ENCODE data around the gene PMEPA1.
A peak's percentile ranks its signal among the peaks of the same experiment; 100 is the strongest.

PMEPA1 gene

DNA sequence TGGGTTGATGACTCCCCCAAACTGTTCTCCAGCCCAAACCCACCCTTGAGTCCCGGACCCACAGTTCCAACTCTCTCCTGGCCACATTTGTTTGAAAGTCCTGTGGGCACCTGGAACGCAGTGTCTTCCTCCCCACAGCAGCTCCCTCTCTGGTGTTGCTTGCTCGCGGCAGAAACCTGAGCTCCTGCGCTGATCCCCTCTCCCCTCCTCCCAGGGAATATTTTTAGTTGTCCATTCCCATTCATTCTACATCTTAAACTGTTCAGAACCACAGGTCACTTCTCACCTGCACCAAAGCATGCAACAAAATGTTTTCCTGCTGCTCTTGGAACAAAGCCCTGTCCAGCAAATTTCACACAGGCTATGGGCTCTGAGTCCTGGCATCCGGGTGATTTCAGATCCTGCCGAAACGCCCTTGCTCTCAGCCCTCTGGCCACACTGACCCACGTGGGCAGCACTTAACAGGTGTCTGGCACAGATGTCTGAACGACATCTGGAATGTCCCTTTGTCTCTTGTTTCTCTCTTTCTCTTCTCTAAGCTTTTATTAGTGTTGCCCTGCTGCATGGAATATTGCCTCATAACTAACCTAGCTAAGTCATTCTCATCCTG, 27.0 kb upstream of the PMEPA1 start:
- no peak for DNase-seq (ENCODE audit: low read depth)

DNA sequence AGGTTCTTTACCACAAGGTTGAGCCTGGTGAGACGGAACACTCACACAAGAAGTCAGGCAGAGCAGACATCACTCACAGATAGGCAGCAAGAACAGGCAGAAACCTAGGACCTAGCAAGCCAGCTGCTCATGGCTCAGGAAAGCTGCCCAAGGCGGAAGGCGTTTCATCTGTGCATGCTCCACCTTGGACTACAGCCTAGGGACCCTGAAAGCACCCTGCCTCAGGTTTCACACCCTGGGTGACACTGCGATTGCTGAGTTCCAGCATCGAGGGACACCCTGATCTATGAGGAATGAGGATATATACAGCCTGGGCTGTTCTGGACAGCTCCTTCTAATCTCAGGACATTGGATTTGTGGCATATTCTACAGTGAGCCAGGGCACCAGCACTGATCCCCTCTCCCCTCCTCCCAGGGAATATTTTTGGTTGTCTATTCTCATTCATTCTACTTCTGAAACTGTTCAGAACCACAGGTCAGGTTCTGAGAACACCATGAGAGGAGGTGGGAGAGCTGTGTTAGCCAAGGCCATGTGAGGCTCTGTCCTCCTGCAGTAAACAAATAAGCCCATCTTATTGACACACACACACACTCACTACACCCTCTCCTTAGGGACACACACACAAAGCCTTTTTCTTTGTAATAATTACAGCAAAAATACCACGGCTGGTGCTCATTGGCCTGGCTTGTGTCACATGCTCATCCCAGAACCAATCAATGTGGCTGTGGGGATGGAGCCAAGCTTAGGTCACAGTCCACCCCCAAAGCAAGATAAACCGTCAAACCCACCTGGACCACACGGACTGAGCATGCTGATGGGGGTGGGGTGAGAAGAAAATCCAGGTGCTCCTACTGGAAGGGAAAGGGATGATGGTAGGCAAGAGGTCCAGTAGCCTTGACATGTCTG, 26.3 kb upstream of the PMEPA1 start:
- no peak for DNase-seq (ENCODE audit: low read depth)

DNA sequence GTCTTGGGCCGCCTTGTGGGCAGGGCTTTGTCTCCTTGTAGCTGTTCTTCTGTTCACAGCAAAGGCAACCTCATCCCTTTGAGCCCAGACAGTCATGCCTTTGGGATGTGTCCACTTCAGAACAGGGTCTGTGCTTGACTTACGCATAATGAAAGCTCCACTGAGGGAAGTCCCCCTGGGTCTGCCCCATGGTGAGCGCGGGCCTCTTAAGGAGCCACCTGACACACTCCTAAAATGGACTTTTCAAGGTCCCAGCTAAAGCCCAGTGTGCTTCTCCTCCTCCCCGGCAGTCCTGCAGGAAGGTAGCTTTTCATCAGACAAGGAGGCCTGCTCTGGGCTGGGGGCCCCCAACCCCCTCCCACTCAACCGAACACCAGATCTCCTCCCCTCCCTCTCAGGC, 24.9 kb upstream of the PMEPA1 start:
- DNase-seq (ENCODE audit: low read depth), result no peak

DNA sequence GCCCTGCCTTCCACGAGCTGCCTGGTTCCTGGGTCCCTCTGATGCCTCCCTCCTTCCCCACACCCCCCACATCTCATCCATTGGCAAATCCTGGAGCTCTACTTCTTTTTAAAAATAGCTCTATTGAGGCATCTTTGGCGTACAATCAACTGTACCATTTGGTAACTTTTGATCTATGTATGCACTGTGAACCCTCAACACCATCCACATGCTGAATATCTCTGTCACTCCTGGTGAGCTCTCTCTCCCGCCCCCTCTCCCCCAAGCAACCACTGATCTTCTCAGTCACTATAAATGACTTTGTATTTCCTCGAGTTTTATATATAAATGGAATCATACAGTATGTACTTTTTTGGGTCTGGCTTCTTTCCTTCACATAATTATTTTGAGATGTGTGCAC, 22.4 kb upstream of the PMEPA1 start:
- no peak for DNase-seq (ENCODE audit: low read depth)

DNA sequence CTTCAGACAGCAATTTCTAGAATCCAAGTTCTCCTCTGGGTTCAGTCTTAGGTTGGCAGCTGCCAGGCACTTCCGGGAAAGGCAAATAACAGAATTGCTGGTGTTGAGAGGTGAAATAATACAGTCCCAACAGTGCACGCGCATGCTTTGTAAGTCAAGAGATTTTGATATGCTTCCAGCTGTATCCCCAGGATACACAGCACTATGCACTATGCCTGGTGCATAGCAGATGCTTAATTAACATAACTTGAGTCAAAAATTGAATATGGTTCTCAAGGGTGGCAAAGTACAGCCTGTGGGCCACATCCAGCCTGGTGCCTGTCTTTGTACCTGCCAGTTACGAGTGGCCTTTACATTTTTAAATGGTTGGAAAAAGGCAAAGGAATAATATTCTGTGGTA, 18.9 kb upstream of the PMEPA1 start:
- no peak for DNase-seq (ENCODE audit: low read depth)

DNA sequence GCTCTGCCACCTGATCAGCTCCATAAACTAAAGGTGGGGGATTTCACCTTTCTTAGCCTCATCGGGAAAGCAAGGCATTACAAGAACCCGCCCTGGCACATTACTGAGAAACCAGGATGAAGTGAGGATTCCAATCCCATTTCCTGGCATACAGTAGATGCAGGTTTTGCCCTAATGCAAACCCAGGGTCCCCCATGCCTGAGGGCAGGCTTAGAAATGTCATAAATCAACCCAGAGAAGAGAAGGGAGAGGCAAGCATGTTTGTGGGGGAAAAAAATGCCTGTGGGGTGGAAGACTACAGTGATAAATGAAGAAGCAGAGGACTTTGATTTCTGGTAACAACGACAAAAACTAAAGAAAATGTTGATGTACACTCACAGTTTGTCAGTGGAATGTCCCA, 18.0 kb upstream of the PMEPA1 start:
- DNase-seq (ENCODE audit: low read depth), result no peak

DNA sequence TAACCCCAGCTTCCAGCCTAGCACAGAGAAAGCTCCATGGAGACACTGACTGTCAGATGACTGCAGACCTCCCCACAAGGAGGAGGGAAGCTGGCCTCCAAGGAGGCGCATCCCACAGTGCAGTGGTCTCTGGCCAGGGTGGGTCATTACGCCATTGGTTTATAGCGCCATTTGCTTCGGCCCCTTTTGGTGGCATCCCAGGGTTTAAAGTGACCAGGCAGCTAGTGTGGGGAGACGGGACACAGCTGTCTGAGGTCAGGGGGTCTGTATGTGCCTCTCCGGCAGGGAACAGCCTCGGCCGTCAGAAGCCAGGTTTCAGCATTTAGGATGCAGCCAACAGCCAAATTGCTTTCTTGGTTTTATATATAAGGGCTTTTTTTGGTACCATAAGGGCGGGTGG, 15.8 kb upstream of the PMEPA1 start:
- DNase-seq (ENCODE audit: low read depth), result no peak

DNA sequence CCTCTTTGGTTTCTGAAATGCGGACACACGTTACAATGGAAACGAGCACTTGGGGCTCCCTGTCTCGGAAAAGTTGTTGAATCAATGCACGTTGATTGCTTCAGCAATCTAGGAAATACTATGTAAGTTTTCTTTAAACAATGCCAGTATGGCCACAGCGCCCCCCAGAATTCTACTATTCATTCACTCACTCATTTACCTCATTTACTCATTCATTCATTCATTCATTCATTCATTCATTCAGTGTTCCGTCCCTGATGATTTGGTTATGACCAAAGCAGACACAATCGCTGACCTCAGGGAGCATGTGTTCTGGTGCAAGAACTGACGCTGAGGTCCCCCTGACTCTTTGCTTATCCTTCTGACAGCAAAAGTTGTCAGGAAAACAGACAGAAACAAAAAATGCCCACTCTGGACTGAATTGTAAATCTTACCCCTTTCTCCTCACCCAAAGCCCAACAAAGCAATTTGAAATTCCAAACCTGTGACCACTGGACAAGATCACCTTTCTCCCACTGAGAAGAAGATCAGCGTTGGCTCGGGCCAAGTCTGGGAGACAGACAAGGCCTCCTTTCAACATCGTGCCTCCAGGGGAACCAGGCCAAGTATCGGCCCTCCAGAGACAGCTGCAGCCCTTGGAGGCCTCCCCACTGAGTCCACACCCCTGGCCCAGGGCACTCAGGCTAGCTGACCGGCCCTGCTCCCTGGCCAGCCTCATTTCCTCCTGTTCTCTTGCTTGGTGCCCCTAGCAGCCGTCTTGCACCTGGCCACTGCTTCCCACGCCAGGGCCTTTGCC, 15.0 kb upstream of the PMEPA1 start:
- no peak for DNase-seq (ENCODE audit: low read depth)

DNA sequence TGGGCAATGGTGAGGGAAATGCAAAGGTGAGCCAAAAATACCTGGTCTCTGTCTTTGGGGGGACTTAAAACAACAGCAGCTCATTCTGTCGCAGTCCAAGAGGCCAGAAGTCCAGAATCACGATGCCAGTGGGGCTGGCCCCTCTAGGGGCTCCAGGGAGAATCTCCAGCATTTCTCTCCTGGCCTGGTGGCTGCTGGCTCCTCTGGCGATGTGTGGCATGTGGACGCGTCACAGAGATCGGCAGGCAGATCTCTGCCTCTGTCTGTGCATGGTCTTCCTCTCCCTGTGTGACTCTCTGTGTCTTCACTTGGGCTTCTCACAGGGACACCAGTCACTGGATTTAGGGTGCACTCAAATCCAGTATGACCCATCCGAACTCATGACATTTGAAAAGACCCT, 14.0 kb upstream of the PMEPA1 start:
- DNase-seq (ENCODE audit: low read depth), result no peak

DNA sequence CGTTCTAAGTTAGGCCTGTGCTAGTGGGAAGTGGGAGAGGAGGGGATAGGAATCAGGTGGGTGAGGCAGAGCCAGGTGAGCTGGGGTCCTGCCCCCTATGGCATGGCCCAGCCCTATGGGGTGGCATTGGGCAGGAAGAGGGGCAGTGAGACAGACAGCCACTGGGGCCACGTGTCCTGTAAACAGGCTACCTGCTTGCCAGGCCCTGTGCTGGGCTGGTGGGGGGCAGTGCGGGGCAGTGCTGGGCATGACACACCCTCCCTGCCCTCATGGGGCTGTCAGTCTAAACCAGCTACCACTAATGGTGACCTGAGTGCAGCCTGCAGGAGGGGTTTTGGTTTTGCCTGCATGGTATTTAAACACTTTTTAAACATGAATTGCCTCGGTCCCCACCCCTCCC, 10.1 kb upstream of the PMEPA1 start:
- DNase-seq (ENCODE audit: low read depth), result no peak

DNA sequence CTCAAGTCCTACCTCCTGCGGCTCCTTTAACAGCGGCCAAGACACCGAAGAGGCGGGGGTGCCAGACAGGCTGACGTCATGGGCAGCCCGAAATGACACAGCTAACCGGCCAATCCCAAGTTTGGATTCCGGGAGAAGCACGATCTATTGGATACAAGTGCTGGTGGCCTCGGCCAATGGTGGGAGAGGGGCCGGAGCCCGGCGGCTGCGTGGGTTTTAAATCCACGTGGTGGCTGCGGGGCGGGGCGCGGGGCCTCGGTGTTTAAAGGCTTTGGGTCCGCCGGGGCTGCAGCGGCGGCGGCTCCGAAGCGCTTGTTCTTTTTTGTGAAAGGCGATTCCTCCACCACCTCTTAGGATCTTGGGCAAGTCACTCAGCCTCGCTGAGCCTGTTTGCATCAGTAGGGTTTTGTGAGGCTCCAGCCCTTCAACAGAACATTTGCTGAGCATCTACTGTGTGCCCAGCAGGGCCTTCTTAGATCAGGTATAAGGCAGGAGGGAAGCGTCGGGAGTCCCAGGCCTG, 8.7 kb upstream of the PMEPA1 start:
- peak; percentile 89 for DNase-seq (ENCODE audit: low read depth)

DNA sequence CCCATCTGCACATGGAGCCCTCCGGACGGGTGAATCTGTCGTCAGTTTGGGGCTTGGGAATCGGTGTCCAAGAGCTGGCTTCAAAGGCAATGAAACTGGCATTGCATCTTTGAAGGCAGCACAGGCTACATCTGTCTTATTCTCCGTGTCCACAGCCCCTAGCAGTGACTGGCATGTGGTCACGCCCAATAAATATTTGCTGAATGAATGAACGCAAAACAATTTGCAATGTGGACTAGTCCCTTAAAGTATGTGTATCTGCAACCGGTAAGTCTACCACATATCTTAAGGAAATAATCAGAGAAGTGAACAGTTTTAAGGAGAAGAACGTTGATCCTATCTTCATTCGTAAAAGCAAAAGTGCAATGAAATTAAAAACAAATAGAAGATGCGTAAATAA, 8.0 kb upstream of the PMEPA1 start:
- no peak for DNase-seq (ENCODE audit: low read depth)

DNA sequence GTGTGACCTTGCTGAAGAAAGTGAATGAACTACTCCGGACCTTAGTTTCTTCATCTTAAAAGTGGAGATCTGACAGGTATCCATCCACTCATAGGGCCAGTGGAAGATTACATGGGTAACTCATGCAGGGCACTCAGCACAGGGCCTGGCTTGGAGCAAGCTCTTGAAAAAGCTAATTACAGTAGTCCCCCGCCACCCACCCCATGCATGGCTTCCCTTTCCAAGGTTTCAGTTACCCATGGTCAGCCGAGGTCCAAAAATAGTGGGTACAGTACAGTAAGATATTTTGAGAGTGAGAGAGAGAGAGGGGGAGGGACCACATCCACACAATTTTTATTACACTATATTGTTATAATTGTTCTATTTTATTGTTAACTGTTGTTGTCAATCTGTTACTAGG, 7.1 kb upstream of the PMEPA1 start:
- DNase-seq (ENCODE audit: low read depth), result no peak

DNA sequence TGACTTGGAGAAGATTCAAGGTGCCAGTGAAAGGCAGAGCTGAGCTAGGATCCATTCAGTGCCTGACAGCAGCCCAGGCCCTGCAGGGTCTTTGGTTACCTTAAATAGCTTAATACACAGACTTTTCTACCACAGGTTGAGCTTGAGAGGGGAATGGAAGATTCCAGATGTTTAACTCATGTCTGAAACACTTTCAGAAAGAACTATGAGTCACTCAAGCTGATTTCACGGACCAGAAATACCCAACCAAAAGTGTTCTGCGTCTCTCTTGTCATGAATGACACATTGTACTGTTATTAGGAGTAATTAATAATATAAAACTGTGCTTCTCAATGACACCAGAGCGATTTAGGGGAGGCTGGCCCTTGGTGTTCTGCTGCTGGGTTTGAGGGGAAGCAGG, 6.4 kb upstream of the PMEPA1 start:
- DNase-seq (ENCODE audit: low read depth), result no peak

DNA sequence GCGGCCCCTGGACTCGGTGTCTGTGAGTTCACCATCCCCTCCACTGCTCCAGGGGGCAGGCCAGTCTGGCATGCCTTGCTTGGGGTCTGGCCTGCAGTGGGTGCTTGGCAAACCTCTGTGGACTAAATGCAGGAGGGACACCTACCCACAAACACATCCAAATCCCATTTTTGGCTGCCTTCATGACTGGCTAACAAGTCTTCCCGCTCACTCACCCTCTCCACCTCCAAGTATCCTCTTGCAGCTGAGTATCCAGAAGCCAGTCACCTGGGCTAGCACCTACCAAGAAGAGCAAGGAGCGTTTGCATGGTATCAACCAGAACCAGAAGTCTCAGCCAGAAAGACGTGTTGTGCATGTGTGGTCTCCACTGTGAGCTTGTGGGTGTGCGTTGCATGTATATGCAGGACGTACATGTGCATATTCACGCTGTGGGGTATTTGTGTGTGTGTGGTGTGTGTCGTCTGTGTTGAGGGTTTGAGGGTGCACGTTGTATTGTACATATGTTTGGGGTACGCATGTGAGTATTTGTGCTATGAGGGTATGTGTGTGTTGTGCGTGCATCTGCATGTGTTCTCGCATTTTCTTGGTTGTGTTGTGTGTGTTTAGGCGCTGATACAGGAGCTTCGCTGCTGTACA, 5.6 kb upstream of the PMEPA1 start:
- DNase-seq (ENCODE audit: low read depth), result no peak

DNA sequence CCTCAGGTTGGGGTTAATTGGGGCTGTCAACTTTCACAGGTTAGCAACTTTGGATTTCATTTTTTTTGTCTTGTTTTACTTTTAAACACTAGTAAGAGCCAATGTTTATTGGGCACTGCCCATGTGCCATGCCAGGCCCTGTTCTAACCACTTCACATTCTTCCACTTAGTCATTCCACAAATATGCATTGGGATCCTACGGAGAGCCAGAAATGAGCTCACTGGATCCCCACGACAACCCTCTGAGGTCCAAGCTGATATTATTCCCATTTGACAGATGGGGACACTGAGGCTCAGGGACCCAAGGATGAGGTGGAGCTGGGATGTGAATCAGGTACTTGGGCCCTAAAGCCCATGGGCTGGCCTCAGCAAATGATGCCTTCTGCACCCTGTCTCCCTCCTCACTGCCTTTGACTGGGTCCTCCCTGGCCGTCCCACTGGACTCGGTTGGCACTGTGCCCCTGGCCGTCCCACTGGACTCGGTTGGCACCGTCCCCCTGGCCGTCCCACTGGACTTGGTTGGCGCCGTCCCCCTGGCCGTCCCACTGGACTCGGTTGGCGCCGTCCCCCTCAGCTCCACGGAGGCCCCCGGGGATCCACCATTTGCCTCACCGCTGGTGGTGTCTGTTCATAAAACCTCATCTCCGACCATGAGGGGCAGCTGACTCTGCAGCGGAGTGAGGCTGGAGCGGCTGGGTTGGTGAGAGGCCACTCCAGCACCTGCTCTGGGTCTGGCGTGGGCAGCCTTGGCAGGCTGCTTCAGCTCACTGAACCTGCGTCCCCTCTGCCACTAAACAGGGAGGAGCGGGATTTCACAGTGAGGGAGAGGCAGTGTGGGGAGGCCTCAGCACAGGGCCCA, 4.8 kb upstream of the PMEPA1 start:
- no peak for DNase-seq (ENCODE audit: low read depth)

DNA sequence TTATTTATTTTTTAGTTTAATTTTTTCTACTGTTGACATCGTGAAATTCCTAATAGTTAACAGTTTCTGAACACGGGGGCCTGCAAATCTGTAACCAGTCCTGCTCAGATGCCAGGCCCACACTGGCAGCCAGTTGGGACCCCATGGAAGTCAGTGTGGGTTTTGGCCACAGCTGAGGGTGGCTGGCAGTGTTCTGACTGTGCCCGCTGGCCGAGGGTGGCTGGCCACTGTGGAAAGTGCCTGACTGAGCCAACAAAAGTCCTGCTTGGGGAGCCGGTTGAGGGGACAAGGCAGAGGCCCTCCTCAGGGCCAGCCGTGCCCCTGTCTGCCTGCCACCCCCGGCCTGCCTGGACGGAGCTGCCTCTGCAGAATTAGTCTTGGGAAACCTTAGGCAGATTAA, 4.1 kb upstream of the PMEPA1 start:
- DNase-seq (ENCODE audit: low read depth), result no peak

DNA sequence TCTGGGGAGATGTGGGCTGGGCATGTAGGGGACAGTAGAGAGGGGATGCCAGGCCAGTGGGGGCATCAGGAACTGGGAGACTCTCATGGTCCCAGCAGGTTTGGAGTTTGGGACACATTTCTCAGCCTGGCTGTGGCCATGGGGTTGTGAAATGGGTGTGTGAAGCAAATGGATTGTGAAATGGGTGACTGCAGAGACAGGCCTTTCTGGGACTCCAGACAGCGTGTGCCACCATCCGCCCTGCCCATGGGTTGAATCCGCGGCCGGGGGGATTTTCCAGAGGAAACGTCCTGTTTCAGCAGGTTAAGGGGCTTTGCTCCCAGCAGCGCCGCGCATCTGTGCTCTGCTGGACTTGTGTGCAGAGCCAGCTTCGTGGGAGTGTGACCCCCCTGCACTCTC, 3.7 kb upstream of the PMEPA1 start:
- DNase-seq (ENCODE audit: low read depth), result no peak

DNA sequence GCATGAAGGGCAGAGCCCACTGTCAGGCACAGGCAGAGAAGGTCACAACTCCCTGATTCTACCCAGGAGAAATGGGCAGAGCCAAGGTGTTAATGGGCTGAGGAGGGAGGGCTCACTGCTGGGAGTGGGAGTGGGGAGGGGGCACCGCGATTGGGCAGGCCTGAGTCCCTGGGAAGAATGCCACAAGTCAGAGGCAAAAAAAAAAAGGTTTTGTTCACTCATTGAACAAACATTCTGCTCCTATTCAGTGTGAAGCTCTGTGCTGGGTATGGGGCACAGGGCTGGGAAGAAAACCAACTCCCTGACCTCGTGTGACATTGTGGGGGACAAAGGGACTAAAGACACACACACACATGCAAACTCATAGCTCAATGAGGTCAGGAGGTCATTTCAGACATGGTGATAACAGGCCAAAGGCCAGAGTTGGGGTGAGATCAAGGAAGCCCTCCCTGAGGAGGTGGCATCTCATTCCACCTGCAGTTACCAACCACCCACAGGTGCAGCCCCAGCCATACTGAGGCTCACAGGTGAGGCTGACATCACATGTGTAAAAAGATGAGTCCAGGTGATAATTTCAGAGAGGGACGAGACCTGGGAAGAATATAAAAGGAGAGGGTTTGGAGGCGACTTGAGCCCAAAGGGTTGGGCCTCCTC, 3.2 kb upstream of the PMEPA1 start:
- no peak for DNase-seq (ENCODE audit: low read depth)

DNA sequence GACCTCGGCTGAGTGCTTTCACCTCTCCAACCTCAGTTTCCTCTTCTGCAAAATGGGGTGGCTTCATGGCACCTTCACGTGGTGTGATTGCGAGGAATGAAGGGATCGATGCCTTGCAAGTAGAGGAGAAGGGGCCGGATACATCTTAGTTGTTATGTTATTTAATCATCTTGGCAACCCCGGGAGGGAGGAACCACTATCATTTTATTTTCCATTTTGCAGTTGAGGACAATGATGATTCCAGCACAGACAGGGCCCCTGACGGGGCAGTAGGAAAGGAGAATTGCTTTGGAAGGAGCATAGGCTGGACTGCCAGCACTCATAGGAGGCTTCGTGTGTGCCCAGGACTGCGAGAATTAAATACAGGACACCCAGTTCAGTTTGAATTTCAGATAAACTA, 2.5 kb upstream of the PMEPA1 start:
- DNase-seq (ENCODE audit: low read depth), result no peak

DNA sequence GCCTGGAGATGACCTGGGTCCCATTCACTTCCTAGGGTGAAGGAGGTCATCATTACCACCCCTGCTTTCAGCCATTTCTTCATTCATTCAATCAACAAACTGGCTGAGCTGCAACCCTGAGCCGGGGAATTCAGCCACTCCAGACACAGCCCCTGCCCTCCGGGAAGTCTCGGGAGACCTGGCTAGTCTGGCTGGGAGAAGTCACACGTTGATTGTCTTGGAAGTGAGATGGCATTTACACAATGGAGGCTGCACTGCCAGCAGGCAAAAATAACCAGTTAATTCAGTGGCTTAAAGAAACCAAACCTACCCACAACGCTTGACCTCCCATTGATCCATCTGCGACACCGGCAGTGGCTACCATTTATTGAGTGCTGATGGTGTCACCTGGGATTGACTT, 2.0 kb upstream of the PMEPA1 start:
- no peak for DNase-seq (ENCODE audit: low read depth)

Data from stimulated activated CD4-positive, alpha-beta T cell treated with anti-CD3 and anti-CD28 coated beads, Interleukin-2, amount 100 ng/mL, for 4 hours (primary cell).